RWPE2 (cell line): Measurements from ENCODE around the gene LAIR1.

ENCODE experiments used
- ATAC-seq: fragments of 200-7000 bp; cut with Tn5 transposase; 3 replicates; pipeline ENCODE4 v1.9.1; 2021; ENCODE audit warnings: low read depth
- DNase-seq: peaks from one replicate; pipeline ENCODE4 v3.0.0-alpha.2; 2020; ENCODE audit warnings: low spot score
- H3K27ac ChIP-seq: fragments of 450-650 bp; 2 replicates; pipeline ENCODE4 v1.5.1; 2017; ENCODE audit warnings: mild to moderate bottlenecking; ENCODE audit not compliant: poor library complexity, severe bottlenecking
- H3K27me3 ChIP-seq: fragments of 250-450 bp; sonication (Bioruptor Pico); 2 replicates; pipeline ENCODE4 v1.5.1; 2021; ENCODE audit warnings: mild to moderate bottlenecking, moderate library complexity; ENCODE audit not compliant: insufficient read depth, poor library complexity, severe bottlenecking
- H3K36me3 ChIP-seq: fragments of 250-450 bp; sonication (Bioruptor Pico); 2 replicates; pipeline ENCODE4 v1.5.1; 2020; ENCODE audit warnings: low read depth, mild to moderate bottlenecking, moderate library complexity
- H3K4me1 ChIP-seq: fragments of 250-450 bp; sonication (Bioruptor Pico); 2 replicates; pipeline ENCODE4 v1.5.1; 2021; ENCODE audit warnings: mild to moderate bottlenecking, moderate library complexity; ENCODE audit not compliant: insufficient read depth, poor library complexity, severe bottlenecking
- H3K4me3 ChIP-seq: fragments of 250-450 bp; sonication (Bioruptor Pico); 2 replicates; pipeline ENCODE4 v1.5.1; 2021; ENCODE audit warnings: mild to moderate bottlenecking, moderate library complexity; ENCODE audit not compliant: severe bottlenecking
- H3K9me3 ChIP-seq: fragments of 250-450 bp; sonication (Bioruptor Pico); 2 replicates; pipeline ENCODE4 v1.5.1; 2021; ENCODE audit warnings: mild to moderate bottlenecking, moderate library complexity; ENCODE audit not compliant: severe bottlenecking
- CTCF ChIP-seq: fragments of 450-650 bp; IDR thresholded peaks from one replicate; pipeline ENCODE4 v1.5.1; 2017; ENCODE audit warnings: mild to moderate bottlenecking, moderate library complexity; ENCODE audit not compliant: poor library complexity, severe bottlenecking

LAIR1 gene

GRCh38 chr19:54352041-54352440 is 12.7 kb downstream of the LAIR1 start:
- no peaks in the 10 kb centered on the region for H3K9me3 ChIP-seq
- no peaks in the 10 kb centered on the region for H3K36me3 ChIP-seq
- H3K27ac ChIP-seq, result no peak overlapping the region
- no peaks in the 10 kb centered on the region for H3K4me1 ChIP-seq
- H3K27me3 ChIP-seq, result peaks cover 13% of the 10 kb centered on the region
- DNase-seq (no peak), ATAC-seq (no peak)
- TF ChIP-seq CTCF, result no peak
- no peak overlapping the region for H3K4me3 ChIP-seq

GRCh38 chr19:54351474-54351873 is 13.3 kb downstream of the LAIR1 start:
- no peak overlapping the region for H3K27ac ChIP-seq
- no peaks in the 10 kb centered on the region for H3K9me3 ChIP-seq
- DNase-seq, result no peak
- no peak for ATAC-seq
- H3K36me3 ChIP-seq, result no peaks in the 10 kb centered on the region
- no peak overlapping the region for H3K4me3 ChIP-seq
- no peak for TF ChIP-seq CTCF
- peaks cover 15% of the 10 kb centered on the region for H3K27me3 ChIP-seq
- no peaks in the 10 kb centered on the region for H3K4me1 ChIP-seq

DNA sequence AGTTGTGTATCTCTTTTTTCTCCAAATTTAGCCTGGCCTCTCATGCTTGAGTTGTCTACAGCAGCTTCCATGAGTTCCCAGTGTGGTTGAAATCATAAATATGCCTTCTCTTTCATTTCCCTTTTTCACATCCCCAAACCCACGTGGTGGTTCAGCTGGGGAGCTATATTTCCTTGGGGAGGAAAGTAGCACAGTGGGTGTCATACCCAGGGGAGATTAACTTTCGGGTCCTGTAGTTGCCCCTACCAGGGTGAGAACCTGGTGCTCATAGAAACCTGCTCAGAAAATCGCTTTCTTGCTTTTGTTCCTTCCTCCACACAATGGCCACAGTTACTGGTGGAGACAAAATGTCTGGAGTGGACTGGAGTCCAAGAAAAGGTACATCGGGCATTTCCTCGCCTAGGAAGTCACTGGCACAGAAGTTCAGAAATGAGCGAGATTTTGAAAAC is 18.8 kb downstream of the LAIR1 start:
- no peak for TF ChIP-seq CTCF
- Histone ChIP-seq H3K4me1 (no peaks in the 10 kb centered on the region), H3K9me3 (no peaks in the 10 kb centered on the region), H3K36me3 (no peaks in the 10 kb centered on the region), H3K4me3 (no peak overlapping the region), H3K27ac (no peak overlapping the region), H3K27me3 (peaks cover 15% of the 10 kb centered on the region)
- ATAC-seq (no peak), DNase-seq (peak; percentile 9)

GRCh38 chr19:54343868-54344267 is 20.9 kb downstream of the LAIR1 start:
- Histone ChIP-seq H3K9me3 (no peaks in the 10 kb centered on the region), H3K36me3 (no peaks in the 10 kb centered on the region), H3K4me3 (no peak overlapping the region), H3K27me3 (peaks cover 10% of the 10 kb centered on the region), H3K4me1 (no peaks in the 10 kb centered on the region), H3K27ac (no peak overlapping the region)
- no peak for TF ChIP-seq CTCF
- no peak for ATAC-seq
- no peak for DNase-seq

- H3K27ac ChIP-seq, result no peak overlapping the region
- H3K4me3 ChIP-seq, result no peak overlapping the region
- H3K36me3 ChIP-seq, result no peaks in the 10 kb centered on the region
- TF ChIP-seq CTCF, result no peak
- no peaks in the 10 kb centered on the region for H3K27me3 ChIP-seq
- H3K9me3 ChIP-seq, result no peaks in the 10 kb centered on the region
- ATAC-seq (no peak), DNase-seq (no peak)
- no peaks in the 10 kb centered on the region for H3K4me1 ChIP-seq
Observed at GRCh38 chr19:54341295-54341694, 23.4 kb downstream of the LAIR1 start.
